ENCODE results near the gene ZNF276. TPM values are rescaled to one million over a fixed set of nuclear protein-coding genes. Genes with fewer than 3 reads are reported as not detected.
A peak's percentile ranks its signal among the peaks of the same experiment; 100 is the strongest.

Gene ZNF276
- total RNA-seq, 1 experiment from 2014 or later = 48.3 TPM

GRCh38 chr16:89711601-89712273 lies 9.6 kb upstream of the ZNF276 start:
- DNase-seq (ENCODE audit: low spot score) = peak; percentile 75

- DNase-seq (ENCODE audit: low spot score) = no peak
Observed at GRCh38 chr16:89712274-89712781, 9.0 kb upstream of the ZNF276 start.

DNA sequence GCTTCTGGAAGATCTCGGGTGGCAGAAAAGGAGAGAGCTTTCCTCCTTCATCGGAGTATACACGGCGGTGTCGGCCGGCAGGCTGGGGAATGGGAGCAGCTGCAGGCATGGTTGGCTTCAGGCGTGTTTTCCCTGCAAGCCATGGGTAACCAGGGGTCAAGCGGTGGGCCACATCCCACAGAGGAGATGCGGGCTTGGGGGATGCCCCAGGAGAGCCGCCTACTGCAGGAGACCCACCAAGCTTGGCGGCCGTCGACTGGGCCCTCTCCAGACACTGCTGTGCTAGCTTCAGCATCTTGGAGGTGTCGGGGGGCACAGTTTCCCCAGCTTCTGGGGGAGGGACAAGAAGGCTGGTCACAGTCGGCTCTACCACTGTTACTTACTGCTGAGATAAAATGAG lies 4.8 kb upstream of the ZNF276 start:
- DNase-seq (ENCODE audit: low spot score) = no peak

DNA sequence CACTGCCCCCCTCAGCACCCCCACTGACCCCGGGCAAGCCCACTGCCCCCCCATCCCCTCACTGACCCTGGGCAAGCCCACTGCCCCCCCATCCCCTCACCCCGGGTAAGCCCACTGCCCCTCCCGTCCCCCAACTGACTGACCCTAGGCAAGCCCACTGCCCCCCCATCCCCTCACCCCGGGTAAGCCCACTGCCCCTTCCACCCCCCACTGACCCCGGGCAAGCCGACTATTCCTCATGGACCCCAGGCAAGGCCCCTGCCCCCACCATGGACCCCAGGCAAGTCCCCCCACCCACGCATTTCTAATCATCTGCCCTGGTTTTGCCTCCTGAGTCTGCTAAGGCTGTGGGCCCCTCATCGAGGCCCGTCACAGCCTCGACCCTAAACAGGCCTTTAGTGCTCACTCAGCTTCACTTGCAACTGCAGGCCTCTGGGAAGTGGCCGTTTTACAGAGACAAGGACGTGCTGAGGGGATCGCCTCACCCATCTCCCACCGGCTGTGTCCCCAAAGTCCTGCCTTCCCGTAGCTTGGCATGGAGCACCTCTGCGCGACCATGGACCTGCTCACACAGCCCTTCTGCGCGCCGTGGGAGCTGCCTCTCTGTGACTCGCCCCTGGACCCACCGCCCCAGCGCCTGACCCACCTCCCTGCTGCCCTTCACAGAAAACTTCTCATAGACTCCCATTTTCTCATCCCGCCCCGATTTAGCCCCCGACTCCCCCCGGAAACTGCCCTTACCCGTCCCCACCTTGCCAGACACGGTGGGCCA lies 4.2 kb upstream of the ZNF276 start:
- no peak for DNase-seq (ENCODE audit: low spot score)

GRCh38 chr16:89717688-89718505 lies 3.4 kb upstream of the ZNF276 start:
- DNase-seq (ENCODE audit: low spot score) = no peak

- DNase-seq (ENCODE audit: low spot score) = peak; percentile 32
Observed at GRCh38 chr16:89720551-89720812, 855 bp upstream of the ZNF276 start.

DNA sequence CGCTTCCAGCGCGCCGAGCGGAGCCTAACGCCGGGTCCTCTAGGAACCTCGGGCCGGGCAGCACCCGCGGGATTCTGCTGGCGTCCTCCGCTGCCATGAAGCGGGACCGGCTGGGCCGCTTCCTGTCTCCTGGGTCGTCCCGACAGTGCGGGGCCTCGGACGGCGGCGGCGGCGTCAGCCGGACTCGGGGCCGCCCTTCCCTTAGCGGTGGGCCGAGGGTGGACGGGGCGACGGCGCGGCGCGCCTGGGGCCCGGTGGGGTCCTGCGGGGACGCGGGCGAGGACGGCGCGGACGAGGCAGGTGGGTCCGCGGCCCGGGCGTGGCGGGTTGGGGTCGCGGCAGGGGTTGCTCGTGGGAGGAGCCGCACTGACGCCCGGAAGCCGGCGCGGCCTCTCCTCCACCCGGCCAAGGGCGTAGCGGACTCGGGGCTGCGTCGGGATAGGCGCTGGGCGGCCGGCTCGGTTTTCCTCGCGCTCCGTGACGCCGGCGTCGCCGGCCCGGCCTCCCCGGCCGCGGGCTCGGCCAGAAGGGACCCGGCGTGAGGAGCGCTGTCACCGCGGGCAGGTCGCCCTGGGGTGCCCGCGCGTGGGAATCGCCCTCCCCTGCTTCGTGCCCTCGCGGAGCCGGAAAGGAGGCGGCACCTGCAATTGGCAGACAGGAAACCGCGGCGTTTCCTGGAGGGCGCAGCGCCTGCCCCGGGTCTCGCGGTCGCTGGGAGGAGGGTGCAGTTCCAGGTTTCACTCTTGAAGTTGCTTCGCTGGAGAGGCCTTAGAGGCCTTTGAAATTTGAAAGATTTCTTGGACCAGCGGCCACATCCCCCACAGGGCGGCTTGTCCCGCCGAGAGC lies 432 bp downstream of the ZNF276 start:
- peak; percentile 58 for DNase-seq (ENCODE audit: low spot score)

GRCh38 chr16:89722392-89723278 lies 1.3 kb downstream of the ZNF276 start:
- DNase-seq (ENCODE audit: low spot score) = peak; percentile 75

- no peak for DNase-seq (ENCODE audit: low spot score)
Observed at GRCh38 chr16:89723279-89724250, 2.2 kb downstream of the ZNF276 start.

DNA sequence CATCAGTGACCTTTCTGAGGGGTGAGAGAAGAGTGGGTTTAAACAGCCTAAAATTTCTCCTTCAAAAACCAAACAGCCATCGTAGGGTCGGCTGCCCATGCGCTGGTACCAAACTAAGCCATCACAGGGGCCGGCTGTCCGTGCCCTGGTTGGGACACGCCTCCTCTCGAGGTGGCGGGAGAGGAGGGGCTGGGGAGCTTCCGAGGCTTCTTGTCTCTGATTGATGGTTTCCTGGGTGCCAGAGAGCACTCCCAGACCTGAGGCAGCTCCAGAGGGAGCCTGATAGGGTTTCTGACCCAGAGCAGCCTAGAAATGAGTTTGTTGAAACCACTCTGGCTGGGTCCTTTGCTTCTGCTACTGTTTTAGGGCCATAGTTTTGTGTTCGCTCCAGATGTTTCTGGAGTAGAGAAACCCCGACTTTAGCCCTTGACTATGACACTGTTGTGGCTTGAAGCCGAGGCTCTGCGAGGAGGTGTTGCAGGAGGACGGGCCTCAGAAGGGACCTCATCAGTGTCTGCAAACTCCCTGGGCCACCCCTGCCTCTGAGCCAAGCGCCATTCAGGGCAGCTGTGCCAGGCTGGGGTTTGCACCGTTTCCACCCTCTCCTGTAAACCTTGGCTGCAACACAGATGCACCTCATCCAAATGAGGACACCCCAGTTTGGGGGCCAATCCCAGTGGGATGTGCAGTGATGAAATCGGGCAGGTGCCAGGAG lies 6.2 kb downstream of the ZNF276 start:
- DNase-seq (ENCODE audit: low spot score) = no peak

- no peak for DNase-seq (ENCODE audit: low spot score)
Observed at GRCh38 chr16:89729293-89729692, 8.0 kb downstream of the ZNF276 start.

- DNase-seq (ENCODE audit: low spot score) = no peak
Observed at GRCh38 chr16:89729863-89730593, 8.7 kb downstream of the ZNF276 start.

DNA sequence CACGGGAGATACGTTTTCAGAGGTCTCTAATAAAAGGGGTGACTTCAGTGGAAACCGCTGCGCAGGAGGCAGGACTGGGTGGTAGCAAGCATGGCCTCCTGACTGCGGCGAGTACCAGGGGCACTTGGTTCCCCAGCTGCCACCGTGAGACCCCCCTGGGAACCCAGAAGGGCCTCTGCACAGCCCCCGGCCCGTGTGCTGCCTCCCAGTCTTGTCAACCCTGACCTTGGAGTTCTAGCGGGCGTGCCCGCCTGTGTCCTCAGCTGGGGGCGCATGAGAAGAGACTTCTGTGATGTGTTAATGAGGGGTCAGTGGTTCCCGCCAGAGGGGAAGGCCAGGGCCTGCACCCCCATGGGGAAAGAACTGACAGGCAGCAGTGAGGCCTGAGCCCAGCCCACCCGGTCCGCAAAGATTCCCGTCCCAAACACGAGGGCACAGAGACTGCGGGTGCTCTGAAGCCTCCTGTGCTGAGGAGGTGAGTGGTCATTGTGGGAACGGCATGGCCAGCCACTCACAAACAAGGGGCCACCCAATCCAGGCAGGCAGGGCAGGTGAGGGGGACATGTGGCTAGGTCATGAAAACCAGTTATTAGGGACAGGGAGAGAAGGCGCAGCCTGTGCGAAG lies 9.4 kb downstream of the ZNF276 start:
- no peak for DNase-seq (ENCODE audit: low spot score)

GRCh38 chr16:89732142-89732917 lies 11.0 kb downstream of the ZNF276 start:
- no peak for DNase-seq (ENCODE audit: low spot score)

GRCh38 chr16:89732918-89733242 lies 11.5 kb downstream of the ZNF276 start:
- DNase-seq (ENCODE audit: low spot score) = no peak

GRCh38 chr16:89733322-89733721 lies 12.0 kb downstream of the ZNF276 start:
- no peak for DNase-seq (ENCODE audit: low spot score)

DNA sequence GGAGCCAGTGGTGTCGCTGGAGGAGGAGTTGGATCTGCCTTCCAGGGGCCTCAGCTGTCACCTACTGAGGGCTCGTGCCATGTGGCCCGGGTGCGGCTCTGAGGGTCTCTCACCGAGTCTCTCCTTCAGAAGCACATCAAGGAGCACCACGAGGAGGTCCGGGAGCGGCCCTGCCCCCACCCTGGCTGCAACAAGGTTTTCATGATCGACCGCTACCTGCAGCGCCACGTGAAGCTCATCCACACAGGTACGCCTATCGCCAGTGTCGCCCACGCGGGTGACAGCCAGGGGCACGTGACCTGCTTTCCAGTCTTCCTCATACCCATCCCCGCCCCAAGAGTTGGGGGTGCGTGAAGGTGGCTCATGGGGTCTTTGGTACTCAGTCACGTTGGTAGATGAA lies 12.5 kb downstream of the ZNF276 start:
- DNase-seq (ENCODE audit: low spot score) = no peak
